Erythroblast (primary cell): ENCODE data around the gene CCSER1.

ENCODE experiments used
- GATA1 ChIP-seq: IDR thresholded peaks from 2 replicates; pipeline ENCODE4 v1.6.1; 2011; ENCODE audit warnings: low read depth, mild to moderate bottlenecking, control low read depth, low read length, moderate library complexity
- POLR2A ChIP-seq: IDR thresholded peaks from 2 replicates; pipeline ENCODE4 v1.6.1; 2011; ENCODE audit warnings: mild to moderate bottlenecking, low read length

DNA sequence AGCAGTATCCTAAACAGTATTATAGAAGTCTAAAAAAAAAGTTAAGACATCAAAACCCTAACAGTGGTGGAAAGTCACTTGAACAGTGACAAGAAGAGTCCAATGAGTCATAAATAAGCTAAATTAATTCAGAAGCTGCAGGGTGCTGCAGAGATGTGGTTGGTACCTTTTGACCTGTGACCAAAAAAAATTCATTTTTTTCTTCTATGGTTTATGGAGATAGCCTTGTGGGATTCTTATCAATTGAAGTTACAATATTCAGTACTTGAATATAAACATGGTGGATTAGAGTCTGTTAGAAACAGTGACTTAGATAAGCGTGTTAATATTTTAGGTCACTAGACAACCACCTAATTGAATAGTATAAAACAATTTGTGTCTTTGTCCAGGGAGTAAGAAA, 35.4 kb downstream of the CCSER1 start:
- TF ChIP-seq POLR2A = no peak
- no peak for TF ChIP-seq GATA1
